H1 (cell line): Measurements from ENCODE around the gene SLC3A2. TPM values are rescaled to one million over a fixed set of nuclear protein-coding genes. Genes with fewer than 3 reads are reported as not detected.

Experiments used
- ASH2L ChIP-seq: fragments of 200-600, 300-600 bp; sonication (generic); IDR thresholded peaks from one replicate; pipeline ENCODE4 v1.7.1; 2017; ENCODE audit warnings: low read length
- BACH1 ChIP-seq: IDR thresholded peaks from 2 replicates; pipeline ENCODE4 v1.6.1; 2012; ENCODE audit warnings: low read length, improper control_type of control experiment
- CTCF ChIP-seq, 3 experiments: IDR thresholded peaks; 1 replicate in 2 of 3; 2 replicates in 1 of 3; pipeline versions ENCODE4 v1.5.1 to v1.6.1; 2011; ENCODE audit warnings: low read length in 3 of 3, mild to moderate bottlenecking in 3 of 3, inconsistent platforms in 2 of 3, low read depth in 1 of 3, moderate library complexity in 1 of 3; ENCODE audit not compliant: insufficient read depth in 1 of 3; ENCODE audit errors: control extremely low read depth in 1 of 3
- NRF1 ChIP-seq: IDR thresholded peaks from 2 replicates; pipeline ENCODE4 v1.6.1; 2011; ENCODE audit warnings: mild to moderate bottlenecking, low read depth, low read length, improper control_type of control experiment
- POLR2A ChIP-seq, 2 experiments: IDR thresholded peaks; 1 replicate in 1 of 2; 2 replicates in 1 of 2; pipeline ENCODE4 v1.6.1; 2011; ENCODE audit warnings: low read depth in 2 of 2, low read length in 2 of 2, mild to moderate bottlenecking in 2 of 2; ENCODE audit errors: control extremely low read depth in 1 of 2
- polyA plus RNA-seq, 7 experiments: library from polyadenylated mRNA; depleted of rRNA in 3 of 7; stranded (reverse) in 5 of 7; unstranded in 2 of 7; fragments of >200 nt in 5 of 7; fragments of 200-250 nt in 2 of 7; gene quantifications; 1 replicate in 5 of 7; 2 replicates in 1 of 7; 4 replicates in 1 of 7; pipeline versions ENCODE4 v1.2.1 to v1.2.3, GENCODE V29; 2011 to 2013; ENCODE audit warnings: missing spikeins in 2 of 7, mixed read lengths in 2 of 7
- total RNA-seq: library from RNA; stranded (reverse); fragmentation: NEBNext Ultra II Directional; extraction: Animal tissue kit (Norgen Biotek cat#: 25700); gene quantifications from 2 replicates; pipeline ENCODE4 v1.2.1, GENCODE V29; 2021

SLC3A2 gene
- total and polyA plus RNA-seq, 2 of the 8 experiments (the other 6 are each of a cell fraction or from before 2014, with no cell fraction given), result 410 to 435 TPM

- TF ChIP-seq CTCF (IDR thresholded peaks at IDR 0.05; ENCODE audit: control extremely low read depth in 1 of 3, insufficient read depth in 1 of 3, low read depth in 1 of 3, low read length in 3 of 3) (no peak), NRF1 (no peak), BACH1 (no peak), POLR2A (IDR thresholded peaks at IDR 0.05; ENCODE audit: control extremely low read depth in 1 of 2, low read depth in 2 of 2, low read length in 2 of 2) (no peak), ASH2L (no peak)
These were observed 34.5 kb upstream of the SLC3A2 start (continued) for GRCh38 chr11:62846177-62846576.
